ENCODE results near the gene GNAI2.

- TF ChIP-seq, protein P1, sequence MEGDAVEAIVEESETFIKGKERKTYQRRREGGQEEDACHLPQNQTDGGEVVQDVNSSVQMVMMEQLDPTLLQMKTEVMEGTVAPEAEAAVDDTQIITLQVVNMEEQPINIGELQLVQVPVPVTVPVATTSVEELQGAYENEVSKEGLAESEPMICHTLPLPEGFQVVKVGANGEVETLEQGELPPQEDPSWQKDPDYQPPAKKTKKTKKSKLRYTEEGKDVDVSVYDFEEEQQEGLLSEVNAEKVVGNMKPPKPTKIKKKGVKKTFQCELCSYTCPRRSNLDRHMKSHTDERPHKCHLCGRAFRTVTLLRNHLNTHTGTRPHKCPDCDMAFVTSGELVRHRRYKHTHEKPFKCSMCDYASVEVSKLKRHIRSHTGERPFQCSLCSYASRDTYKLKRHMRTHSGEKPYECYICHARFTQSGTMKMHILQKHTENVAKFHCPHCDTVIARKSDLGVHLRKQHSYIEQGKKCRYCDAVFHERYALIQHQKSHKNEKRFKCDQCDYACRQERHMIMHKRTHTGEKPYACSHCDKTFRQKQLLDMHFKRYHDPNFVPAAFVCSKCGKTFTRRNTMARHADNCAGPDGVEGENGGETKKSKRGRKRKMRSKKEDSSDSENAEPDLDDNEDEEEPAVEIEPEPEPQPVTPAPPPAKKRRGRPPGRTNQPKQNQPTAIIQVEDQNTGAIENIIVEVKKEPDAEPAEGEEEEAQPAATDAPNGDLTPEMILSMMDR (conservative IDR thresholded peaks at IDR 0.05), result no peak
- no peak for TF ChIP-seq EZH2 (IDR thresholded peaks at IDR 0.05; ENCODE audit: low read depth)
Observed at GRCh38 chr3:50222169-50222528, 13.9 kb upstream of the GNAI2 start.

All from PC-9 (cell line).